HepG2 (cell line): ENCODE data around the gene PAM16. TPM values are rescaled to one million over a fixed set of nuclear protein-coding genes. Genes with fewer than 3 reads are reported as not detected.
A peak's percentile ranks its signal among the peaks of the same experiment; 100 is the strongest.

Experiments
- ATAC-seq: fragments of 200-7000 bp; cut with Tn5 transposase; 3 replicates; pipeline ENCODE4 v1.9.1; 2020; ENCODE audit warnings: mild to moderate bottlenecking, moderate library complexity
- BruUV-seq: library from RNA; stranded (reverse); fragments of 400-500 nt; replicated peaks from 2 replicates; lab custom pipeline; 2021; lab: Mats Ljungman, UMichigan
- CTCF ChIA-PET: fragments of 300-600 bp; formaldehyde crosslinking; extraction: SDS; loops from one replicate; lab custom pipeline; 2021; ENCODE audit warnings: low total read pairs, inconsistent platforms, low intra/inter-chr PET ratio; lab: Yijun Ruan, JAX
- POLR2A ChIA-PET: fragments of 350-600 bp; sonication (Branson Sonifier 250); formaldehyde crosslinking; loops from one replicate; lab custom pipeline; 2020; ENCODE audit warnings: antibody characterized with exemption, inconsistent platforms; lab: Yijun Ruan, JAX
- DNase-seq: peaks from one replicate; pipeline ENCODE4 v3.0.0-alpha.2; 2015; ENCODE audit warnings: low spot score
- FAIRE-seq: peaks from 3 replicates; lab custom pipeline; 2011; peaks lifted over from hg19 to GRCh38; lab: Jason Lieb, UNC
- H2AFZ ChIP-seq: one replicate; pipeline ENCODE4 v1.6.1; 2011; ENCODE audit warnings: low read length, inconsistent platforms
- H3K27ac ChIP-seq: fragments of 300-600 bp; 3 replicates; pipeline ENCODE4 v1.8.0; 2011; ENCODE audit warnings: mixed run types, mild to moderate bottlenecking, mixed read lengths, low read length, inconsistent platforms; ENCODE audit not compliant: insufficient read depth; ENCODE audit errors: extremely low read length
- H3K27me3 ChIP-seq, 2 experiments: fragments of 200-600 bp in 1 of 2; 2 replicates in 1 of 2; 3 replicates in 1 of 2; pipeline versions ENCODE4 v1.6.0 to v1.8.0; 2011; ENCODE audit warnings: low read length in 2 of 2, mild to moderate bottlenecking in 2 of 2, moderate library complexity in 2 of 2, inconsistent platforms in 1 of 2; ENCODE audit not compliant: insufficient read depth in 2 of 2, control insufficient read depth in 1 of 2
- H3K36me3 ChIP-seq, 2 experiments: fragments of 200-600 bp in 1 of 2; replicated peaks in 1 of 2; 2 replicates in 1 of 2; 3 replicates in 1 of 2; pipeline versions ENCODE4 v1.5.1 to v1.8.0; 2011; ENCODE audit warnings: low read length in 2 of 2, inconsistent platforms in 1 of 2; ENCODE audit not compliant: insufficient read depth in 2 of 2, control insufficient read depth in 1 of 2
- H3K4me1 ChIP-seq: 2 replicates; pipeline ENCODE4 v1.5.1; 2012; ENCODE audit warnings: low read length, inconsistent platforms; ENCODE audit not compliant: insufficient read depth
- H3K4me2 ChIP-seq: 2 replicates; pipeline ENCODE4 v1.6.0; 2011; ENCODE audit warnings: low read depth, low read length, inconsistent platforms
- H3K4me3 ChIP-seq, 3 experiments: fragments of 200-600 bp in 1 of 3; sonication (generic), shearing (Covaris generic) in 1 of 3; replicated peaks in 1 of 3; 2 replicates each; pipeline ENCODE4 v1.5.1; 2011 to 2016; ENCODE audit warnings: low read length in 3 of 3, inconsistent platforms in 2 of 3, low read depth in 2 of 3, mild to moderate bottlenecking in 2 of 3, control low read depth in 1 of 3, mixed read lengths in 1 of 3; ENCODE audit not compliant: insufficient read depth in 1 of 3
- H3K79me2 ChIP-seq: one replicate; pipeline ENCODE4 v1.6.1; 2011; ENCODE audit warnings: low read length, inconsistent platforms; ENCODE audit not compliant: insufficient read depth
- H3K9ac ChIP-seq: 2 replicates; pipeline ENCODE4 v1.6.0; 2011; ENCODE audit warnings: mild to moderate bottlenecking, low read depth, low read length, inconsistent platforms; ENCODE audit not compliant: insufficient read depth
- H3K9me3 ChIP-seq: 2 replicates; pipeline ENCODE4 v1.5.1; 2012; ENCODE audit warnings: mild to moderate bottlenecking, low read length
- H4K20me1 ChIP-seq: 2 replicates; pipeline ENCODE4 v1.6.0; 2011; ENCODE audit warnings: inconsistent platforms, mild to moderate bottlenecking, low read length, moderate library complexity; ENCODE audit not compliant: insufficient read depth
- ELF1 ChIP-seq: sonication (generic); formaldehyde crosslinking; IDR thresholded peaks from 2 replicates; pipeline ENCODE4 v1.4.0; 2020; ENCODE audit warnings: missing genetic modification reagents
- IRX3 ChIP-seq: sonication (generic); formaldehyde crosslinking; IDR thresholded peaks from 2 replicates; pipeline ENCODE4 v1.8.1; 2023; ENCODE audit warnings: mild to moderate bottlenecking, low read depth, missing genetic modification reagents, borderline replicate concordance
- STAT5B ChIP-seq: sonication (generic); formaldehyde crosslinking; IDR thresholded peaks from 2 replicates; pipeline ENCODE4 v1.4.0; 2020; ENCODE audit warnings: missing genetic modification reagents
- ZNF251 ChIP-seq: sonication (generic); formaldehyde crosslinking; IDR thresholded peaks from 2 replicates; pipeline ENCODE4 v1.9.0; 2021; ENCODE audit warnings: mild to moderate bottlenecking, missing genetic modification reagents
- ZNF333 ChIP-seq: sonication (generic); formaldehyde crosslinking; IDR thresholded peaks from 2 replicates; pipeline ENCODE4 v1.4.0; 2020; ENCODE audit warnings: mild to moderate bottlenecking, missing genetic modification reagents, borderline replicate concordance
- ZNF414 ChIP-seq: sonication (generic); formaldehyde crosslinking; IDR thresholded peaks from 2 replicates; pipeline ENCODE4 v1.5.0; 2020; ENCODE audit warnings: missing genetic modification reagents
- ZNF468 ChIP-seq: sonication (generic); formaldehyde crosslinking; IDR thresholded peaks from 2 replicates; pipeline ENCODE4 v1.8.0; 2022; ENCODE audit warnings: mild to moderate bottlenecking, moderate library complexity, missing genetic modification reagents
- ZNF703 ChIP-seq: sonication (generic); formaldehyde crosslinking; IDR thresholded peaks from 2 replicates; pipeline ENCODE4 v1.5.1; 2020; ENCODE audit warnings: missing genetic modification reagents, mild to moderate bottlenecking, moderate library complexity, borderline replicate concordance
- WGBS: methylation state at CpG from one replicate; pipeline ENCODE4 v1.1.6; 2017; ENCODE audit warnings: low lambda C conversion rate; 5-methylcytosine and 5-hydroxymethylcytosine counted together
- in situ Hi-C: cut with HindIII; loops from 2 replicates; pipeline ENCODE4 v1.10.0; 2017; ENCODE audit warnings: low pct_unique_long_range_greater_than_20kb; ENCODE audit not compliant: extremely low pct_ligation_motif_present
- intact Hi-C: fragments of 100-400 bp; cut with micrococcal nuclease; formaldehyde crosslinking; loops from one replicate; pipeline ENCODE4 v1.10.0; 2022; ENCODE audit not compliant: unreplicated experiment
- polyA plus RNA-seq, 8 experiments: library from polyadenylated mRNA; depleted of rRNA in 3 of 8; stranded (reverse) in 7 of 8; unstranded in 1 of 8; fragments of >200 nt; fragmentation: Illumina TruSeq in 4 of 8; extraction: Trizol in 4 of 8; gene quantifications; 2 replicates each; pipeline versions ENCODE4 v1.2.1 to v1.2.3, GENCODE V29; 2011 to 2016; ENCODE audit warnings: low read depth in 4 of 8, missing spikeins in 1 of 8, mixed read lengths in 1 of 8; ENCODE audit not compliant: insufficient read depth in 1 of 8
- total RNA-seq, 5 experiments: library from RNA; depleted of rRNA; stranded (reverse); fragments of >200 nt; fragmentation: Illumina TruSeq; extraction: Trizol; gene quantifications; 2 replicates each; pipeline ENCODE4 v1.2.3, GENCODE V29; 2016; ENCODE audit warnings: low read depth in 1 of 5

Gene PAM16
- total and polyA plus RNA-seq, 2 of the 13 experiments (the other 11 are each of a cell fraction or from before 2014, with no cell fraction given) = 51.5 to 51.8 TPM

DNA sequence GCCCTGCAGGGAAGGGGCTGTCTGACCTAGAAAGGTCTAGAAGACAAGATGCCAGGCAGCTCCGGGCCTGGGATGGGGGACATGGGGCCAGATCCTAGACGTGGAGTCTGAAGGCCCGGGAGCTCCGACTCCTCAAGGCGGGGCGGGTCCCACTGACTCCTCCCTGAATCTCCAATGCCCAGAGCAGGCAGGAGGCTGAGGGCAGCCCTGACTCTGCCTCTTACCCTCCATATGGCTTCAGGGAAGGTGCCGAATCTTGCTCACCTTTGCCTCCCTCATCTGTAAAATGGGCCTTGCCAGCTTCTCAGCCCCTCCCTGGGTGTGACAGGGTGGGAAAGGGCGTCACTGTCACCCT, 35.3 kb upstream of the PAM16 start:
- in situ Hi-C loops = loop anchor here (5.0 kb wide), 1 partner anchor 34 kb away; the partner anchor contains the start of gene PAM16
- 91% methylated on average over 5 of the region's 8 CpGs for WGBS
- H3K27me3 ChIP-seq = no peaks in the 10 kb centered on the region
- H3K4me2 ChIP-seq = no peak overlapping the region
- no peak overlapping the region for H3K9ac ChIP-seq
- no peak overlapping the region for H2AFZ ChIP-seq
- no peak overlapping the region for H3K4me3 ChIP-seq
- POLR2A ChIA-PET = interaction anchor here (1.4 to 1.7 kb wide), 3 partner anchors 13 to 76 kb away, joined by 3 to 6 read pairs (median 3); no protein-coding TSS in a partner anchor
- intact Hi-C loops = no loop called here
- H4K20me1 ChIP-seq = peaks cover 8% of the 10 kb centered on the region
- H3K4me1 ChIP-seq = peaks cover 20% of the 10 kb centered on the region
- H3K27ac ChIP-seq = no peak overlapping the region
- CTCF ChIA-PET = no interaction called here
- DNase-seq (no peak), ATAC-seq (peak; percentile 2; the same call in 2 of the 3 replicates), FAIRE-seq (no peak)
- H3K9me3 ChIP-seq = no peaks in the 10 kb centered on the region
- no TSS peak for BruUV-seq
- TF ChIP-seq ZNF251 (CRISPR knock-in tag) (no peak), ZNF468 (CRISPR knock-in tag) (no peak), IRX3 (CRISPR knock-in tag) (no peak), ZNF703 (CRISPR knock-in tag) (no peak), ZNF414 (no peak), ZNF333 (CRISPR knock-in tag) (no peak), STAT5B (CRISPR knock-in tag) (no peak), ELF1 (CRISPR knock-in tag) (no peak)
- peaks cover 4 to 11% of the 10 kb centered on the region in 2 experiments; a peak in 4 of 5 replicates for H3K36me3 ChIP-seq
- H3K79me2 ChIP-seq = no peaks in the 10 kb centered on the region
